A549 (cell line): Measurements from ENCODE around the gene LEF1.

Experiments
- CBX8 ChIP-seq: fragments of 200-600 bp; sonication (generic); IDR thresholded peaks from 2 replicates; pipeline ENCODE4 v1.6.1; 2016
- CEBPB ChIP-seq, 2 experiments: fragments of >200 bp in 1 of 2; sonication (Bioruptor Twin) in 1 of 2; formaldehyde crosslinking in 1 of 2; IDR thresholded peaks; 2 replicates each; pipeline ENCODE4 v1.6.1; 2012 to 2016
- CHD4 ChIP-seq: fragments of 200-600 bp; sonication (generic); IDR thresholded peaks from 2 replicates; pipeline ENCODE4 v1.6.1; 2016; ENCODE audit warnings: antibody characterized with exemption, mild to moderate bottlenecking, borderline replicate concordance
- ESRRA ChIP-seq: fragments of 150-350 bp; IDR thresholded peaks from 2 replicates; pipeline ENCODE4 v1.6.1; 2014; ENCODE audit warnings: mild to moderate bottlenecking, low read length, borderline replicate concordance
- FOXS1 ChIP-seq: fragments of 250-450 bp; sonication (Bioruptor Pico); IDR thresholded peaks from 2 replicates; pipeline ENCODE4 v1.5.0; 2020; ENCODE audit warnings: mild to moderate bottlenecking, moderate library complexity
- MAX ChIP-seq: IDR thresholded peaks from 2 replicates; pipeline ENCODE4 v1.6.1; 2012
- POLR2A ChIP-seq: IDR thresholded peaks from 2 replicates; pipeline ENCODE4 v1.6.1; 2012; ENCODE audit warnings: mild to moderate bottlenecking, low read length
- RAD21 ChIP-seq, 2 experiments: fragments of >200 bp in 1 of 2; sonication (Bioruptor Twin) in 1 of 2; formaldehyde crosslinking in 1 of 2; IDR thresholded peaks in 1 of 2; conservative IDR thresholded peaks in 1 of 2; 2 replicates in 1 of 2; 3 replicates in 1 of 2; pipeline ENCODE4 v1.6.1; 2012 to 2018; ENCODE audit warnings: inconsistent platforms in 1 of 2
- REST ChIP-seq: fragments of 200-600 bp; sonication (generic); IDR thresholded peaks from 2 replicates; pipeline ENCODE4 v1.6.1; 2016; ENCODE audit warnings: antibody characterized with exemption, mild to moderate bottlenecking, moderate library complexity
- TF ChIP-seq, protein P1 (sequence below): fragments of >200 bp; sonication (Bioruptor Twin); formaldehyde crosslinking; IDR thresholded peaks from 3 replicates; pipeline ENCODE4 v1.5.1; 2016
- TF ChIP-seq, protein P2 (sequence below): fragments of 450-650 bp; IDR thresholded peaks from 2 replicates; pipeline ENCODE4 v1.6.1; 2014; ENCODE audit warnings: antibody characterized with exemption

- TF ChIP-seq CBX8 (no peak), ESRRA (no peak), REST (no peak), POLR2A (no peak), RAD21 (conservative IDR thresholded peaks at IDR 0.05 in 1 of 2, IDR thresholded peaks at IDR 0.05 in 1 of 2) (no peak), CHD4 (no peak), MAX (no peak), CEBPB (IDR thresholded peaks at IDR 0.05) (no peak), FOXS1 (CRISPR knock-in tag) (no peak)
- TF ChIP-seq, protein P1, sequence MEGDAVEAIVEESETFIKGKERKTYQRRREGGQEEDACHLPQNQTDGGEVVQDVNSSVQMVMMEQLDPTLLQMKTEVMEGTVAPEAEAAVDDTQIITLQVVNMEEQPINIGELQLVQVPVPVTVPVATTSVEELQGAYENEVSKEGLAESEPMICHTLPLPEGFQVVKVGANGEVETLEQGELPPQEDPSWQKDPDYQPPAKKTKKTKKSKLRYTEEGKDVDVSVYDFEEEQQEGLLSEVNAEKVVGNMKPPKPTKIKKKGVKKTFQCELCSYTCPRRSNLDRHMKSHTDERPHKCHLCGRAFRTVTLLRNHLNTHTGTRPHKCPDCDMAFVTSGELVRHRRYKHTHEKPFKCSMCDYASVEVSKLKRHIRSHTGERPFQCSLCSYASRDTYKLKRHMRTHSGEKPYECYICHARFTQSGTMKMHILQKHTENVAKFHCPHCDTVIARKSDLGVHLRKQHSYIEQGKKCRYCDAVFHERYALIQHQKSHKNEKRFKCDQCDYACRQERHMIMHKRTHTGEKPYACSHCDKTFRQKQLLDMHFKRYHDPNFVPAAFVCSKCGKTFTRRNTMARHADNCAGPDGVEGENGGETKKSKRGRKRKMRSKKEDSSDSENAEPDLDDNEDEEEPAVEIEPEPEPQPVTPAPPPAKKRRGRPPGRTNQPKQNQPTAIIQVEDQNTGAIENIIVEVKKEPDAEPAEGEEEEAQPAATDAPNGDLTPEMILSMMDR, result no peak
- TF ChIP-seq, protein P2, sequence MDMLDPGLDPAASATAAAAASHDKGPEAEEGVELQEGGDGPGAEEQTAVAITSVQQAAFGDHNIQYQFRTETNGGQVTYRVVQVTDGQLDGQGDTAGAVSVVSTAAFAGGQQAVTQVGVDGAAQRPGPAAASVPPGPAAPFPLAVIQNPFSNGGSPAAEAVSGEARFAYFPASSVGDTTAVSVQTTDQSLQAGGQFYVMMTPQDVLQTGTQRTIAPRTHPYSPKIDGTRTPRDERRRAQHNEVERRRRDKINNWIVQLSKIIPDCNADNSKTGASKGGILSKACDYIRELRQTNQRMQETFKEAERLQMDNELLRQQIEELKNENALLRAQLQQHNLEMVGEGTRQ, result no peak
These were observed 170.9 kb downstream of the LEF1 start for GRCh38 chr4:107997794-107998193.
